ENCODE results near the gene TMX4. TPM values are rescaled to one million over a fixed set of nuclear protein-coding genes. Genes with fewer than 3 reads are reported as not detected.

The TMX4 gene
- total and polyA plus RNA-seq, 2 experiments from 2014 or later, result 2.5 to 7.5 TPM

DNA sequence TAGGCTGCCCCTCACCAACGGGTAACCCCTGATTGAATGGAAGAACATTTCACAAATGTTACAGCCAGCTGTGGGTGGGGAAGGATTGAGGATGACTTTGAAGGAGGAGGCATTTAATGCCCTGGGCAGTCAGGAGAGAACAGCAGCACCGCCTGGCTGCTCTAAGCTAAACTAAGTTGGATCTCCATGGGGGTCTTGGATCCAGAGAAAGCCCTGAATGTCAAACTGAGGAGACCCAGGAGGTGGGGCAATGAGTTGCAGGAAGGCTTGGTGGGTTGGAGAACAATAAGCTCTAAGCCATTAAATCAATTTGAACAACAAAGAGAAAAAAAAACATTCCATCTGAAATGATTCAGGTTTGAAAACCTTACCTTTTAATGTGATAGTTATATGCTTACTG, 35.4 kb downstream of the TMX4 start:
- Histone ChIP-seq H3K79me2 (replicated peaks; ENCODE audit: insufficient read depth) (no peaks in the 10 kb centered on the region), H3K36me3 (ENCODE audit: insufficient read depth) (no peaks in the 10 kb centered on the region), H3K4me2 (0 out of 2 replicates have a peak overlapping the region, but pooled peaks have one; percentile 7), H3K4me1 (ENCODE audit: insufficient read depth) (peaks cover 6% of the 10 kb centered on the region; the same call in 1 of the 2 replicates), H2AFZ (no peak overlapping the region), H3K4me3 (no peak overlapping the region), H3F3A (replicated peaks; ENCODE audit: low read depth) (no peaks in the 10 kb centered on the region), H3K9me2 (ENCODE audit: insufficient read depth) (no peaks in the 10 kb centered on the region), H3K27me3 (ENCODE audit: insufficient read depth) (no peaks in the 10 kb centered on the region), H4K20me1 (replicated peaks; ENCODE audit: insufficient read depth) (no peaks in the 10 kb centered on the region), H3K27ac (ENCODE audit: low read depth) (no peak overlapping the region)
- peak; percentile 91 for DNase-seq (ENCODE audit: low spot score)
- peaks cover 23% of the 10 kb centered on the region for H3K4me1 Mint-ChIP-seq
- ATAC-seq, result peak; percentile 99
- no peaks in the 10 kb centered on the region for H3K9me3 Mint-ChIP-seq
- no peak overlapping the region for H3K4me3 Mint-ChIP-seq
- no peak for TF ChIP-seq CREB1 (CRISPR knock-in tag; IDR thresholded peaks at IDR 0.05; ENCODE audit: low read depth)
- TF ChIP-seq, protein P1, sequence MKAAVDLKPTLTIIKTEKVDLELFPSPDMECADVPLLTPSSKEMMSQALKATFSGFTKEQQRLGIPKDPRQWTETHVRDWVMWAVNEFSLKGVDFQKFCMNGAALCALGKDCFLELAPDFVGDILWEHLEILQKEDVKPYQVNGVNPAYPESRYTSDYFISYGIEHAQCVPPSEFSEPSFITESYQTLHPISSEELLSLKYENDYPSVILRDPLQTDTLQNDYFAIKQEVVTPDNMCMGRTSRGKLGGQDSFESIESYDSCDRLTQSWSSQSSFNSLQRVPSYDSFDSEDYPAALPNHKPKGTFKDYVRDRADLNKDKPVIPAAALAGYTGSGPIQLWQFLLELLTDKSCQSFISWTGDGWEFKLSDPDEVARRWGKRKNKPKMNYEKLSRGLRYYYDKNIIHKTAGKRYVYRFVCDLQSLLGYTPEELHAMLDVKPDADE (IDR thresholded peaks at IDR 0.05), result no peak
- TF ChIP-seq, protein P2, sequence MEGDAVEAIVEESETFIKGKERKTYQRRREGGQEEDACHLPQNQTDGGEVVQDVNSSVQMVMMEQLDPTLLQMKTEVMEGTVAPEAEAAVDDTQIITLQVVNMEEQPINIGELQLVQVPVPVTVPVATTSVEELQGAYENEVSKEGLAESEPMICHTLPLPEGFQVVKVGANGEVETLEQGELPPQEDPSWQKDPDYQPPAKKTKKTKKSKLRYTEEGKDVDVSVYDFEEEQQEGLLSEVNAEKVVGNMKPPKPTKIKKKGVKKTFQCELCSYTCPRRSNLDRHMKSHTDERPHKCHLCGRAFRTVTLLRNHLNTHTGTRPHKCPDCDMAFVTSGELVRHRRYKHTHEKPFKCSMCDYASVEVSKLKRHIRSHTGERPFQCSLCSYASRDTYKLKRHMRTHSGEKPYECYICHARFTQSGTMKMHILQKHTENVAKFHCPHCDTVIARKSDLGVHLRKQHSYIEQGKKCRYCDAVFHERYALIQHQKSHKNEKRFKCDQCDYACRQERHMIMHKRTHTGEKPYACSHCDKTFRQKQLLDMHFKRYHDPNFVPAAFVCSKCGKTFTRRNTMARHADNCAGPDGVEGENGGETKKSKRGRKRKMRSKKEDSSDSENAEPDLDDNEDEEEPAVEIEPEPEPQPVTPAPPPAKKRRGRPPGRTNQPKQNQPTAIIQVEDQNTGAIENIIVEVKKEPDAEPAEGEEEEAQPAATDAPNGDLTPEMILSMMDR (conservative IDR thresholded peaks at IDR 0.05; ENCODE audit: low read depth in 2 of 2), result peak in 1 of 2 experiments; percentile 32; a peak in 2 of 4 replicates
- TF ChIP-seq ZNF331 (CRISPR knock-in tag; IDR thresholded peaks at IDR 0.05; ENCODE audit: low read depth), result no peak
- TF ChIP-seq NANOG (IDR thresholded peaks at IDR 0.05; ENCODE audit: borderline replicate concordance), result no peak
- TF ChIP-seq EZH2 (IDR thresholded peaks at IDR 0.05; ENCODE audit: low read depth, unreplicated experiment), result no peak
- TF ChIP-seq ZNF114 (CRISPR knock-in tag; IDR thresholded peaks at IDR 0.05), result no peak
- TF ChIP-seq EZH2phosphoT487 (IDR thresholded peaks at IDR 0.05; ENCODE audit: unreplicated experiment), result no peak
- no peak for TF ChIP-seq STAT1 (IDR thresholded peaks at IDR 0.05; ENCODE audit: unreplicated experiment)
- no peak for TF ChIP-seq REST (IDR thresholded peaks at IDR 0.05; ENCODE audit: unreplicated experiment)
- peak; percentile 92 for TF ChIP-seq ZNF462 (CRISPR knock-in tag; IDR thresholded peaks at IDR 0.05)
- H3K27ac Mint-ChIP-seq, result no peak overlapping the region
- H3K27me3 Mint-ChIP-seq (ENCODE audit: insufficient read depth, low read depth, poor library complexity), result no peaks in the 10 kb centered on the region
- H3K36me3 Mint-ChIP-seq (ENCODE audit: low read depth), result no peaks in the 10 kb centered on the region

All from GM23338 (cell line).